Mesodermal cell (in vitro differentiated cells): ENCODE data around the gene USP28.
"Not testable (repeated sequence)": the region's sequence is repeated elsewhere in the genome, so short reads cannot be mapped to it uniquely, and the experiment has no call there.

Source experiments
- H3K27ac ChIP-seq: 2 replicates; pipeline ENCODE4 v1.7.0; 2013; ENCODE audit warnings: mild to moderate bottlenecking, low read depth, low read length, moderate library complexity; ENCODE audit not compliant: severe bottlenecking
- H3K36me3 ChIP-seq: 2 replicates; pipeline ENCODE4 v1.7.1; 2013; ENCODE audit warnings: mild to moderate bottlenecking, low read length, moderate library complexity; ENCODE audit not compliant: control insufficient read depth, insufficient read depth
- H3K4me1 ChIP-seq: one replicate; pipeline ENCODE4 v1.7.1; 2013; ENCODE audit warnings: mild to moderate bottlenecking, low read length; ENCODE audit not compliant: insufficient read depth, control insufficient read depth, poor library complexity, severe bottlenecking
- H3K4me3 ChIP-seq: 2 replicates; pipeline ENCODE4 v1.7.0; 2013; ENCODE audit warnings: low read length, control low read depth, mild to moderate bottlenecking; ENCODE audit not compliant: insufficient read depth, poor library complexity, severe bottlenecking; ENCODE audit errors: extremely low read depth
- H3K9me3 ChIP-seq: 2 replicates; pipeline ENCODE4 v1.7.1; 2013; ENCODE audit warnings: mild to moderate bottlenecking, low read length, moderate library complexity; ENCODE audit not compliant: control insufficient read depth
- WGBS, 2 experiments: methylation state at CpG; one replicate each; pipeline ENCODE4 v1.1.5; 2013; ENCODE audit warnings: missing lambda C conversion rate in 2 of 2; ENCODE audit not compliant: insufficient coverage in 2 of 2; 5-methylcytosine and 5-hydroxymethylcytosine counted together

The USP28 gene

GRCh38 chr11:113896156-113896879 is 20.9 kb upstream of the USP28 start:
- H3K36me3 ChIP-seq = no peaks in the 10 kb centered on the region
- no peaks in the 10 kb centered on the region for H3K9me3 ChIP-seq
- no peaks in the 10 kb centered on the region for H3K4me1 ChIP-seq
- WGBS, 2 experiments = 37 to 44% methylated on average over 6 to 8 of the region's 10 CpGs
- H3K4me3 ChIP-seq = no peak overlapping the region
- H3K27ac ChIP-seq = no peak overlapping the region

GRCh38 chr11:113895367-113896155 is 20.2 kb upstream of the USP28 start:
- H3K9me3 ChIP-seq = no peaks in the 10 kb centered on the region
- H3K27ac ChIP-seq = no peak overlapping the region
- no peaks in the 10 kb centered on the region for H3K4me1 ChIP-seq
- no peak overlapping the region for H3K4me3 ChIP-seq
- no peaks in the 10 kb centered on the region for H3K36me3 ChIP-seq
- WGBS, 2 experiments = 58 to 59% methylated on average over 4 to 7 of the region's 10 CpGs

- Histone ChIP-seq H3K4me3 (no peak overlapping the region), H3K27ac (no peak overlapping the region), H3K4me1 (no peaks in the 10 kb centered on the region), H3K36me3 (no peaks in the 10 kb centered on the region), H3K9me3 (no peaks in the 10 kb centered on the region)
- WGBS, 2 experiments = 81 to 87% methylated on average over 8 of the region's 9 CpGs
These were observed 19.1 kb upstream of the USP28 start for GRCh38 chr11:113894421-113894996.

- no peak overlapping the region for H3K4me3 ChIP-seq
- H3K4me1 ChIP-seq = no peaks in the 10 kb centered on the region
- no peaks in the 10 kb centered on the region for H3K36me3 ChIP-seq
- H3K9me3 ChIP-seq = no peaks in the 10 kb centered on the region
- H3K27ac ChIP-seq = no peak overlapping the region
These were observed 13.5 kb upstream of the USP28 start for GRCh38 chr11:113888848-113889247.

GRCh38 chr11:113885897-113886296 is 10.5 kb upstream of the USP28 start:
- Histone ChIP-seq H3K36me3 (no peaks in the 10 kb centered on the region), H3K4me3 (no peak overlapping the region), H3K27ac (no peak overlapping the region), H3K9me3 (no peaks in the 10 kb centered on the region), H3K4me1 (no peaks in the 10 kb centered on the region)
- 40 to 54% methylated on average over 2 to 3 of the region's 6 CpGs for WGBS, 2 experiments

- no peak overlapping the region for H3K27ac ChIP-seq
- H3K36me3 ChIP-seq = no peaks in the 10 kb centered on the region
- WGBS, 2 experiments = 62 to 65% methylated on average over 5 to 6 of the region's 7 CpGs
- no peaks in the 10 kb centered on the region for H3K9me3 ChIP-seq
- H3K4me3 ChIP-seq = no peak overlapping the region
- no peaks in the 10 kb centered on the region for H3K4me1 ChIP-seq
These were observed 9.0 kb upstream of the USP28 start for GRCh38 chr11:113884361-113884836.

- Histone ChIP-seq H3K27ac (no peak overlapping the region), H3K4me3 (no peak overlapping the region), H3K4me1 (no peaks in the 10 kb centered on the region), H3K9me3 (no peaks in the 10 kb centered on the region), H3K36me3 (no peaks in the 10 kb centered on the region)
- WGBS, 2 experiments = 75% methylated on average over 1 of the region's 1 CpG; no CpG with 5 or more reads in 1 of the 2 experiments
These were observed 6.5 kb upstream of the USP28 start for GRCh38 chr11:113881856-113882255.

- no peak overlapping the region for H3K4me3 ChIP-seq
- no peak overlapping the region for H3K27ac ChIP-seq
- H3K4me1 ChIP-seq = no peaks in the 10 kb centered on the region
- H3K9me3 ChIP-seq = no peaks in the 10 kb centered on the region
- 86 to 100% methylated on average over 1 of the region's 4 CpGs for WGBS, 2 experiments
- H3K36me3 ChIP-seq = no peaks in the 10 kb centered on the region
These were observed 5.6 kb upstream of the USP28 start for GRCh38 chr11:113880971-113881370.

GRCh38 chr11:113879446-113879845 is 4.1 kb upstream of the USP28 start:
- WGBS, 2 experiments = 91 to 97% methylated on average over 4 of the region's 4 CpGs
- H3K9me3 ChIP-seq, H3K36me3 ChIP-seq, H3K4me3 ChIP-seq, H3K27ac ChIP-seq, H3K4me1 ChIP-seq: not testable (repeated sequence)

GRCh38 chr11:113877670-113878055 is 2.3 kb upstream of the USP28 start:
- no peaks in the 10 kb centered on the region for H3K9me3 ChIP-seq
- H3K27ac ChIP-seq = no peak overlapping the region
- WGBS, 2 experiments = 90 to 100% methylated on average over 1 to 2 of the region's 5 CpGs
- peaks cover 9% of the 10 kb centered on the region for H3K4me1 ChIP-seq
- H3K4me3 ChIP-seq = no peak overlapping the region
- no peaks in the 10 kb centered on the region for H3K36me3 ChIP-seq
